Spleen (tissue), 7 donors: Measurements from ENCODE around the gene SERINC5.

Source experiments
- POLR2A ChIP-seq, 3 donors: fragments of 450-650 bp; IDR thresholded peaks; one replicate each; pipeline ENCODE4 v1.5.1; 2017; ENCODE audit warnings: antibody characterized with exemption in 3 of 3, mild to moderate bottlenecking in 1 of 3
- TF ChIP-seq, protein P1 (sequence below), 11 experiments: fragments of 200-600 bp in 7 of 11; fragments of 450-650 bp in 4 of 11; sonication (generic) in 4 of 11; IDR thresholded peaks in 8 of 11; conservative IDR thresholded peaks in 3 of 11; 1 replicate in 7 of 11; 2 replicates in 4 of 11; pipeline versions ENCODE4 v1.4.0 to v1.8.0; 2016 to 2021; ENCODE audit warnings: antibody characterized with exemption in 11 of 11, inconsistent platforms in 4 of 11, mild to moderate bottlenecking in 1 of 11
- donor health status: DM: no; HTN: no; CAD: no; lungs with moderate emphysema.
- donor health status: DM: no; HTN: no; CAD: no.
- donor health status: DM: no; HTN: no; CAD: no.

DNA sequence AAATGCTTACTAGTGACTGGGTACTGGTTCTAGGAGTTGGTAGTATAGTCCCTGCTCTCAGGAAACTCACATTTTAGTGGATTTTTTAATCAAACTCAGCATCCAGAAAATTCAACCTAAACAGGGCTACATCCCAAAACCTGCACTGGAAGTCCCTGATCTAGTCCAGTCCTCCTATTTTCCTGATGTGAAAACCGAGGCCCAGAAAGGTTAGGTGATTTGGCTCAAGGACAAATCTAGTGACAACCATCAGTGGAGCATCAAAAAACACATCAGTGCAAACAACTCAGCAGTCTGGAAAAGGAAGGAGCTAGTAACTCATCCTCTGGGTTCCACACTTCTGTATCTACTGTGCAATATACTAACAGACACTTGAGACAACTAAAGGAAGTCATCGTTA, 38.2 kb downstream of the SERINC5 start:
- TF ChIP-seq, protein P1, sequence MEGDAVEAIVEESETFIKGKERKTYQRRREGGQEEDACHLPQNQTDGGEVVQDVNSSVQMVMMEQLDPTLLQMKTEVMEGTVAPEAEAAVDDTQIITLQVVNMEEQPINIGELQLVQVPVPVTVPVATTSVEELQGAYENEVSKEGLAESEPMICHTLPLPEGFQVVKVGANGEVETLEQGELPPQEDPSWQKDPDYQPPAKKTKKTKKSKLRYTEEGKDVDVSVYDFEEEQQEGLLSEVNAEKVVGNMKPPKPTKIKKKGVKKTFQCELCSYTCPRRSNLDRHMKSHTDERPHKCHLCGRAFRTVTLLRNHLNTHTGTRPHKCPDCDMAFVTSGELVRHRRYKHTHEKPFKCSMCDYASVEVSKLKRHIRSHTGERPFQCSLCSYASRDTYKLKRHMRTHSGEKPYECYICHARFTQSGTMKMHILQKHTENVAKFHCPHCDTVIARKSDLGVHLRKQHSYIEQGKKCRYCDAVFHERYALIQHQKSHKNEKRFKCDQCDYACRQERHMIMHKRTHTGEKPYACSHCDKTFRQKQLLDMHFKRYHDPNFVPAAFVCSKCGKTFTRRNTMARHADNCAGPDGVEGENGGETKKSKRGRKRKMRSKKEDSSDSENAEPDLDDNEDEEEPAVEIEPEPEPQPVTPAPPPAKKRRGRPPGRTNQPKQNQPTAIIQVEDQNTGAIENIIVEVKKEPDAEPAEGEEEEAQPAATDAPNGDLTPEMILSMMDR (IDR thresholded peaks at IDR 0.05 in 8 of 11, conservative IDR thresholded peaks at IDR 0.05 in 3 of 11), result no peak
- no peak for TF ChIP-seq POLR2A (IDR thresholded peaks at IDR 0.05)
